ENCODE data around the gene CUX1. TPM values are rescaled to one million over a fixed set of nuclear protein-coding genes. Genes with fewer than 3 reads are reported as not detected.
"Not testable (repeated sequence)": the region's sequence is repeated elsewhere in the genome, so short reads cannot be mapped to it uniquely, and the experiment has no call there.

The CUX1 gene
- total RNA-seq, 1 experiment from 2014 or later = 54.8 TPM

- intact Hi-C loops (cut with micrococcal nuclease; ENCODE audit: unreplicated experiment) = no loop called here
- Mint-ChIP-seq H3K36me3 (ENCODE audit: insufficient read depth, unreplicated experiment) (no peaks in the 10 kb centered on the region), H3K27ac (ENCODE audit: unreplicated experiment) (no peak overlapping the region), H3K9me3 (ENCODE audit: low read depth, unreplicated experiment) (no peaks in the 10 kb centered on the region), H3K27me3 (ENCODE audit: unreplicated experiment) (no peaks in the 10 kb centered on the region), H3K4me1 (ENCODE audit: low read depth, unreplicated experiment) (no peaks in the 10 kb centered on the region), H3K4me3 (ENCODE audit: low read depth, unreplicated experiment) (no peak overlapping the region)
- no TSS peak for BruUV-seq (replicated peaks)
- CTCF ChIA-PET = no interaction called here
- no peak for TF ChIP-seq CTCF (IDR thresholded peaks at IDR 0.05; ENCODE audit: unreplicated experiment)
- DNase-seq = no peak
Observed at GRCh38 chr7:102050864-102051460, 233.5 kb downstream of the CUX1 start.

- H3K4me1 Mint-ChIP-seq (ENCODE audit: low read depth, unreplicated experiment); H3K4me3 Mint-ChIP-seq (ENCODE audit: low read depth, unreplicated experiment); H3K36me3 Mint-ChIP-seq (ENCODE audit: insufficient read depth, unreplicated experiment); CTCF ChIA-PET; intact Hi-C loops (cut with micrococcal nuclease; ENCODE audit: unreplicated experiment); H3K27me3 Mint-ChIP-seq (ENCODE audit: unreplicated experiment); BruUV-seq (replicated peaks); H3K9me3 Mint-ChIP-seq (ENCODE audit: low read depth, unreplicated experiment); DNase-seq; H3K27ac Mint-ChIP-seq (ENCODE audit: unreplicated experiment): not testable (repeated sequence)
Observed at GRCh38 chr7:102051736-102052135, 234.3 kb downstream of the CUX1 start.

GRCh38 chr7:102054158-102054557 is 236.7 kb downstream of the CUX1 start:
- no peak for DNase-seq
- no peaks in the 10 kb centered on the region for H3K4me1 Mint-ChIP-seq (ENCODE audit: low read depth, unreplicated experiment)
- intact Hi-C loops (cut with micrococcal nuclease; ENCODE audit: unreplicated experiment) = no loop called here
- H3K4me3 Mint-ChIP-seq (ENCODE audit: low read depth, unreplicated experiment) = no peak overlapping the region
- no TSS peak for BruUV-seq (replicated peaks)
- H3K36me3 Mint-ChIP-seq (ENCODE audit: insufficient read depth, unreplicated experiment) = no peaks in the 10 kb centered on the region
- H3K27me3 Mint-ChIP-seq (ENCODE audit: unreplicated experiment) = no peaks in the 10 kb centered on the region
- TF ChIP-seq CTCF (IDR thresholded peaks at IDR 0.05; ENCODE audit: unreplicated experiment) = no peak
- CTCF ChIA-PET = no interaction called here
- no peak overlapping the region for H3K27ac Mint-ChIP-seq (ENCODE audit: unreplicated experiment)
- H3K9me3 Mint-ChIP-seq (ENCODE audit: low read depth, unreplicated experiment) = no peaks in the 10 kb centered on the region

- Mint-ChIP-seq H3K4me3 (ENCODE audit: low read depth, unreplicated experiment) (no peak overlapping the region), H3K27me3 (ENCODE audit: unreplicated experiment) (no peaks in the 10 kb centered on the region), H3K36me3 (ENCODE audit: insufficient read depth, unreplicated experiment) (no peaks in the 10 kb centered on the region), H3K9me3 (ENCODE audit: low read depth, unreplicated experiment) (no peaks in the 10 kb centered on the region), H3K4me1 (ENCODE audit: low read depth, unreplicated experiment) (no peaks in the 10 kb centered on the region), H3K27ac (ENCODE audit: unreplicated experiment) (no peak overlapping the region)
- intact Hi-C loops (cut with micrococcal nuclease; ENCODE audit: unreplicated experiment) = no loop called here
- BruUV-seq (replicated peaks) = no TSS peak
- no peak for DNase-seq
- CTCF ChIA-PET = no interaction called here
- TF ChIP-seq CTCF (IDR thresholded peaks at IDR 0.05; ENCODE audit: unreplicated experiment) = no peak
Observed at GRCh38 chr7:102055181-102055976, 238.0 kb downstream of the CUX1 start.

- no peak for TF ChIP-seq CTCF (IDR thresholded peaks at IDR 0.05; ENCODE audit: unreplicated experiment)
- Mint-ChIP-seq H3K4me3 (ENCODE audit: low read depth, unreplicated experiment) (no peak overlapping the region), H3K27ac (ENCODE audit: unreplicated experiment) (no peak overlapping the region), H3K9me3 (ENCODE audit: low read depth, unreplicated experiment) (no peaks in the 10 kb centered on the region), H3K27me3 (ENCODE audit: unreplicated experiment) (no peaks in the 10 kb centered on the region), H3K36me3 (ENCODE audit: insufficient read depth, unreplicated experiment) (no peaks in the 10 kb centered on the region), H3K4me1 (ENCODE audit: low read depth, unreplicated experiment) (peaks cover 10% of the 10 kb centered on the region)
- no peak for DNase-seq
- no TSS peak for BruUV-seq (replicated peaks)
- CTCF ChIA-PET = interaction anchor here (0.6 kb wide), 1 partner anchor 289 kb away, joined by 6 read pairs; no protein-coding TSS in a partner anchor
- intact Hi-C loops (cut with micrococcal nuclease; ENCODE audit: unreplicated experiment) = no loop called here
Observed at GRCh38 chr7:102059524-102059923, 242.1 kb downstream of the CUX1 start.
